ENCODE results near the gene MORN1.
A peak's percentile ranks its signal among the peaks of the same experiment; 100 is the strongest.

Gene MORN1

DNA sequence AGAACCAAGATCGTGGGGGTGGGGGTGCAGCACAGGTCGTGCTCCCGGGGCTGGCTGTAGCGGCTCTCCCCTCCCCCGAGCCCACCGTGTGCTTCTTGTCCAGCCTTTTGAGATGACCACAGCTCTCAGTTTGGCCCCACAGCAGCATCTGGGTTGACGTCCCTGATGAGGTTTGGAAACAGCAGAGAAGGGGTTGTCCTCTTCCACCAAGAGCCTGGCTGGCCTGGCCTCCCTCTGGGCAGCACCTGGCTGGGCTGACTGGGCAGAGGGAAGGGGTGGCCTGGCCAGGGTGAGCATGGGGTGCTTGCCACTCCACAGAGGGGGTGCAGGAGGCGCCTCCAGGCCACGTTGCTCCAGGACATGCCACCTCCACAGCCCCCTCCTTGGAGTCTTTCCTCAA lies 101.7 kb downstream of the MORN1 start:
- no peak for DNase-seq (ENCODE audit: low spot score)

DNA sequence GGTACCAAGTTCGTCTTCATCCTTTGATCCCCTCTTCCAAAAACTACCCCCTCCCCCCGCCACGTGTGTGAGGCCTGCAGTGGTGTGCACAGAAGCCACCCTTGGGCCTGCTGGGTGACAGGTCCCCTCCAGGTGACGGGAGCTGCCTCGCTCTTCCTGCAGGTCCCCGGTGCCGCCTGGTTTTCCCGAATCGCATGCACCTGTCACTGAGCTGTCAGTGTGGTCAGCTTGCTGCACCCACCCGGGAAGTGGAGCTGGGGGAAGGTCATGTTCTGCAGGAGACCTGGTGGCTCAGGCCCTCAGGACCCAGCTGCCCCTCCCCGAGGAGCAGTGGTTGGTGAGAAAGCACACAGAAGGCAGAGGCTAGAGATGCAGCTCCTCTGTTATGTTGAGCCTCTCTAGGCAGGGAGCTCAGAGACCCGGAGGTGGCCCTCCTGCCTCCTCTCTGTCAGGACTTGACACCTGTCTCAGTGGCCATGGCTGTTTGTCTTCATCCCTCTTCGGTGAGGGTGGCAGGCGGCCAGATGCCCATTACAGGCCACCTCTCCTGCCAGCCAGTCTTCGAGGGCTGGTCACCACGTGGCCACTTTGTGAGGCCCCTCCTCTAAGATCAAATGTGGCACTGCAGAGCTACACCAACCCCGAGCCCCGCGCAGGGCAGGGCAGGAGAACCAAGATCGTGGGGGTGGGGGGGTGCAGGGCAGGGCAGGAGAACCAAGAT lies 102.4 kb downstream of the MORN1 start:
- no peak for DNase-seq (ENCODE audit: low spot score)

DNA sequence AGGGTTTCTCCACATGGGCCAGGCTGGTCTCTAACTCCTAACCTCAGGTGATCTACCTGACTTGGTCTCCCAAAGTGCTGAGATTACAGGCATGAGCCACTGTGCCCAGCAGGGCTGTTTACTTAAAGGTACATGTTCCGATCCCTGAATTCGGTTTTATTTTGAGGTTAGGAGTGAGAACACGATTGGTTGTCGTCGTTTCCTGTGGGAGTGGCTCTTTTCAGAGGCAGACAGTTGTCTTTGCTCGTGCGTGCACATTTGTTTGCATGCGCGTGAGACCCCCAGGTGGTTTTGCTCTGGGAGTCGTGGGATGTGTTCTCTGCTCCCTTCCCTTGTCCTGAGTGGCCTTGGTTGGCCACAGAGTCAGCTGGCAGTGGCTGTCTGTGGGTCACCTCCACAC lies 103.0 kb downstream of the MORN1 start:
- DNase-seq (ENCODE audit: low spot score), result no peak

DNA sequence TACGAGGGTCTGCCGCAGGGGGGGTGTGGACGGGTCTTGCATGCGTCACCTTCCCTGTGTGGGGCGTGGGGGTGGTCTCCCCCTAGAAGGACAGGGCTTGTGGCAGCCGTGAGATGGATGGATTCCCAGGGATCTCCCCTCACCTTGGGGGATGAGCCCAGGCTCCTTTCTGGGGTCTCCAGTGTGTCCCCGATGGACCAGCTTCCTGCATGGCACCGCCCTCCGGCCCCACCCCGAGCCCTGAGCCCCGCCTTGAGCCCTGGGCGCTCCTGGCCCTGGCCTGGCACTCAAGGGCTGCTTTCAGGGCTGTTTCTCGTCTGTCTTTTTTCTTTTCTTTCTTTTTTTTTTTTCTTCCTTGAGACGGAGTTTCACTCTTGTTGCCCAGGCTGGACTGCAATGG lies 103.7 kb downstream of the MORN1 start:
- DNase-seq (ENCODE audit: low spot score), result no peak

DNA sequence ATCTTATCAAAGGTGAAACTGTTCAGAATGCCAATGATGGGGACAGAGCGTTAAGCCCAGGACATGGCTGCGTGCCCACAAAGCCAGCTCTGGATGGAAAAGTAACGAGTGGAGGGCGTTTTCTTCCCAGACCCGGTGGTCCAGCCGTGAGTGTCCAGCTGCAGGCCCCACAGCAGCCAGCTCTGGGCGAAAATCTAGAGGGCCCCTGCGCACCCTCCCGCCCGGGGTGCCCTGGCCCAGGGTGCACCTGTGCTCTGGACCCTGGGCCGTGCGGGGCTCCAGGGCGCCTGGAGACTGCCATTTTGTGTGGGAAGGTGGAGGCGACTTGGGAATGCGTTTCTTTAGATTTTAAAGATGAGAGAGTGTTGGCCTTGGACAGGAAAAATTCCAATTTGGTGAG lies 104.4 kb downstream of the MORN1 start:
- no peak for DNase-seq (ENCODE audit: low spot score)

DNA sequence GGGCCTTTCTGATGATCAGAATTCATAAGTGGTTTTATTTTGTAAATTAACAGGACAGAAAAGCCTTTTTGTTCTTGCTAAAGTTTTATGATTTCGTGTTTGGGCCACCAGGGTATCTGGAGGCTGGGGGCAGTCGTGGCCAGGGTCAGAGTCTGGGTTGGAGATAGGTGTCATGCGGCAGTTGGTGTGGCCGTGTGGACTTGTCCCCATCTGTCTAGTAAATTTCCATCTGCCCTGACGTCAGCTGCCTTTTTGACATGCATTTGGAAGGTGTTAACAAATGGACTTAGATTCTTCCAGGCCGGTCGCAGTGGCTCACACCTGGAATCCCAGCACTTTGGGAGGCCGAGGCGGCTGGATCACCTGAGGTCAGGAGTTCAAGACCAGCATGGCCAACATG lies 106.4 kb downstream of the MORN1 start:
- DNase-seq (ENCODE audit: low spot score), result no peak

DNA sequence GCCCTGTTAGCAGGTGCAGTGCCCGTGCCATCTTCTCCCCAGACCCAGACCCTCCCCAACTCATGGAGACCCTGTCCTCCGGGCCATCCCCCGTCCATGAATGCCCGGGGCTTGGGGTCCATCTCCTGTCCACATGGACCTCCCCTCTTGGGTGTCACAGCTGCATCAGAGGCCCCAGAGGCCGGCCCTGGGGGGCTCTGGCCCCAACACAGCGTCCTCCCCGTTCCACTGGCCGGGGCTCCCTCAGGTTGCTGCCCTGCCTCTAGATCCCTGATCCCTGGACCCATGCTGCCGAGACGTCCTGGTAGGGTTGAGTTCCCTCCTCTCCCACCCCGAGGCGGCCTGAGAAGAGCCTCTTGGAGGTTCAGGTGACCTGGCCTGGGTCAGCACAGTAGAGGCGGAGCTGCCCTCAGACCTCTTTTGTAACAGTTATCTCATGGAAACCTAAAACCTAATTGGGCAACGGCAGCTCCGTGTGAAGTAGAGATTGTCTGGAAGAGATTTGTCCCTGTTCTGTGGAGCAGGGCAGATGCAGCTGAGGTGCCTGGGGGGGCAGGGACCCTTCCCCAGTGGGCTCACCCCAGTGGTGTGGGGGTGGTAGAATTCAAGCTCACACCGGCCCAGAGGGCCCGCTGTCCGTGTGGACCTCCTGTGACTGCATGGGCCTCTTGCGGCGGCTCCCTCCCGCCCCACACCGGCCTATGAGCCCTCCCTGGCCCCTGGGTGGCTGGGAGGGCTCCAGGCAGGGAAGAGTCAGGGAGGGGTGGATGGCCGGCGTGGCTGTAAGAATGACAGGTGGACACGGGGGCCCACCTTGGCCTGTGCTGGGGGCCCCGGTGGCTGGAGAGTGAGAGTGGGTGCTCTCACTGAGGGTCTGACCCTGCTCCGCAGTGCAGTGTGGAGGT lies 107.1 kb downstream of the MORN1 start:
- DNase-seq (ENCODE audit: low spot score), result no peak

DNA sequence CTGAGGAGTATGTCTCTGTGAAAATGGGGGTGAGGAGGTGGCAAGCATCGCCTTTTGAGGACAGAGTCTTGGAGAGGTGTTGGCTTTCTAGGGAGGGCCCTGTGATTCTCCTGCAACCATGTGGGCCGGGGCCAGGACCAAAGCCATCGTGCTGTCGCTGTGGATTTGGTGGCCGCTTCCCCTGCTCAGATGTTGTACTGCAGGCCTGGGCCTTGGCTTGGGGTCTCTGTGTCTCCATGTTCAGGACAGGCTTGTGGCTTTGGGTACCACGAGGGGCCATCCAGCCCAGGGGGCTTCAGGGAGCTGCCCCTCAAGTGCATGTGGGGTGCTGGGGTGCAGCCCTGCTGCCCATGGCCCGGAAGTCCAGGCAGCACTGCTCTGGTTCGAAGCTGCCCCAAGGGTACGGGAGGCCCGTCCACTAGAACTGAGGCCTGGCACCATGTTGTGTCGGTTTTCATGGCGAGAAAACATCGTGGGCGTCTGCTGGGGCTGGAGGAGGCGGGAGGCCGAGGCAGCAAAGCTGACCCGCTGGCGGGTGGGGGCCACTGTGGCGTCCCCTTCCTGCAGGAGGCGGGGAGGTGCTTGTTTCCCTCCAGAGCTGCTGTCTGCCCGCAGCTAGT lies 107.9 kb downstream of the MORN1 start:
- DNase-seq (ENCODE audit: low spot score), result no peak

DNA sequence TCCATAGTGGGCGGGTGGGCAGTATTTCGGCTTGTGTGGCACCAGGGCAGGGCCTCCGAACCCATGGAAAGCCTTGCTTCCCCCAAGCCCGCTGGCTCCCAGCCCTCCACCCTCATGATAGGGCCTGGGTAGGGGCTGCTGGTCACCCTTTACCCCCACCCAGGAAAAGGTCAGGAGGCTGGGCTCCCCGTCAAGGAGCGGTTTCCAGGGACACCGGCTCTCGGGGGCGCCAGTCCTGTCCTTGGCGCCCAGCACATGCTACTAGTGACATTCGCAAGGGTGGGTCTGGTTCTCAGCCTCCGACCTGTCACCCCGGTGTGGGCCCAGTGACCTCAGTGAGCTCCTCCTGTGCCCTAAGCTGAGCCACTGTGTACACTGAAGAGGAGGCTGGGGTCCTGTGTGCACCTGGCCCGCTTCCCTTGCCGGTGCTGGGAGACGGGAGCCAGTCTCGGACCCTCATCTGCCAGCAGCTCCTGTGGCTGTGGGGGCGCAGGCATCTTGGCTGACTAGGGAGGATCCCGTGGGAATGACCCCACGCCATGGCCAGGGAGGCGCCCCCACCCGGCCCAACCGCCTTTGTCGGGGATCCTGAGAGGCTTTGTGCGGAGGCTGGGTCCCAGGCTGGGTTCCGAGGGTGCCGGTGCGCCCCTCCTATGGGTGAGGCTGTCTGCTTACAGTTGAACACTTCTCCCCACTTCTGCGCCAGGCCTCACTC lies 108.6 kb downstream of the MORN1 start:
- DNase-seq (ENCODE audit: low spot score), result no peak

DNA sequence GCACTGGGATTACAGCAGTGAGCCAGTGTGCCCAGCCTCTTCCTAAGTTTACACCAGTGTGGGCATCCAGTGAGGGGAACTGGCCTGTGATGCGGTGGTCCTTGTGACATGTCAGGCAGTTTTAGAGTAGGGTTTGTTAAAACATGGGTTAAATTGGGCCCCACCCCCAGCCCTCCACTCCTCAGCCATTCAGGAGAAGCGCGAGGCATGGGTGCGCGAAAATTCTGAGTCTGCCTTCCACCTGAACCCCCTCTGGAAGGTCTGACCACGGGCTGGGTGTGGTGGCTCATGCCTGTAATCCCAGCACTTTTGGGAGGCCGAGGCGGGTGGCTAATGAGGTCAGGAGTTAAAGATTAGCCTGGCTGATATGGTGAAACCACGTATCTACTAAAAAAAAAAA lies 111.5 kb downstream of the MORN1 start:
- no peak for DNase-seq (ENCODE audit: low spot score)

DNA sequence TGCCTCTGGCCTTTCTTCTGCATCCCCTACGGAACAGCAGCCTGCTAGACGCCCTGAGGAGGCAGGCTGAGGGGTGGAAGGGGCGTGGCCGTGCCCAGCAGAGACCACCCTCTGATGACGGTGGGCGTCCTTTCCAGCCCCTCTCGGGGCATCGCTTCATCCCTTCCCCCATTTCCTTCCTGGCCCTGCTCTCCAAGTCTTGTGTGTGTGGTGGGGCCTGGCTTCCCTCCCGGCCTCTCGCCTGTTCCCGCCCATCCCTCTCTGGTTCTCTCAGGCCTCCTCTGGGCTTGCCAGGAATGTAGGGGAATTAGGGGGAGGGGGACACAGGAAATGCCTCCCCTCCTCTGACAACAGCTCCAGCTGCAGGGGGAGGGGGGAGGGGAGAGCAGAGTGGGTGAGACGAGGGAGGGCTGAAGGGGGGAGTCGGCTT lies 112.1 kb downstream of the MORN1 start:
- DNase-seq (ENCODE audit: low spot score), result peak; percentile 88

DNA sequence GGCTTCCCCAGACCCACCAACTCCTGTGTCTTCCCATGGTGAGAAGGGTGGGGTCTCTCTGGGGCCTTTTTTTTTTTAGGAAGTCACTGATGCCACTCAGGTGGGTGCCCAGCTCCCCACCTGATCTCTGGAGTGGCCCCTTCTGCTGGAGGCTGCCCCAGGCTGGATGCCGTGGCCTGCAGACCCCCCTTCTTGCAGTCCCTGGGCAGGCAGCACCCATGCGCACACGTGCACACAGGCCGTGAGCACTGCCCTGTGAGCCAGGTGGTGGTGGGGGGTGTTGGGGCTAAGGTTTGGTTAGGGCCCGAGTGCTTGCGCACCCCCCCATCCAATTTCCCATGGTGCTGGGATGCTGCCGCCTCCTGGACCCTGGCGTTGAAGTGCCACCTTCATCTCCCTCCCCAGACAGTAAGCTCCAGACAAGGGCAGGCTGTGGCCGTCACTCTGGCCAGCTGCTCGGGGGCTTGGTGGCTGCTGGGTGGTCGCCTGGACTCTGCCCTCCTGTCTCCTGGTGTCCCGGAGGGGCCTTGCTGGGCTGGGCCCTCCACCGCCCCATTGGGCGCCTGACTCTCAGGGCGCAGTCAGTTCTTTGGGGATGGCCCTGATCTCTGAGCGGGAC lies 112.7 kb downstream of the MORN1 start:
- DNase-seq (ENCODE audit: low spot score), result no peak

DNA sequence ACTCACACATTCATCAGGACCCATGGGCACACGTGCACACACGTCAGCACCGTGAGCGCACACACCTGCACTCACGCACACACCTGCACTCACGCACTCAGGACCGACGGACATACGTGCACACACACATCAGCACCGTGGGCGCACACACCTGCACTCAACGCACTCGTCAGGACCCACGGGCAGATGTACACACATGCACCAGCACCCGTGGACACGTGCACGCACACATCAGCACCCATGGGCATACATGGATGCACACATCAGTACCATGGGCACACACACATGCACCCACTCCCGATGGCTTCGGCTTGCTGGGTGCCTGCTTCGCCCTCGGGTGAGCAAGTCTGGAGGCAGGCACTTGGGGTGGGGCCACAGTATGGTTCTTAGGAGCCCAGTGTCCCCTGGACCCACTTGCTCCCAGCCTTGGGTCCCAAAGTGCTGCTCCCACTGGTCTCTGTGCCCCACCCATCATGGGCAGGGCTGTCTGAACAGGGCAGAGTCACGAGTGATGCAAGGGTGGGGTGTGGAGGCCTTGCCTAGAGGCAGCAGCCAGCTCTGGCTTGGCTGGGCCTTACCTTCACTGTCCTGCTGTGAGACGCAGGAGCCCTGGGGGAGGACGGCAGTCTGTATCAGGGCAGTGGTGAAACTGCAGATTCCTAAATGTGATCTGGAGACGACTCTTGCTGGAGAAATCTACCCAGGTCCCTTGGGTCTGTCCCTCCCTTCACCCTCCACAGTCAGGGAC lies 113.4 kb downstream of the MORN1 start:
- DNase-seq (ENCODE audit: low spot score), result no peak

DNA sequence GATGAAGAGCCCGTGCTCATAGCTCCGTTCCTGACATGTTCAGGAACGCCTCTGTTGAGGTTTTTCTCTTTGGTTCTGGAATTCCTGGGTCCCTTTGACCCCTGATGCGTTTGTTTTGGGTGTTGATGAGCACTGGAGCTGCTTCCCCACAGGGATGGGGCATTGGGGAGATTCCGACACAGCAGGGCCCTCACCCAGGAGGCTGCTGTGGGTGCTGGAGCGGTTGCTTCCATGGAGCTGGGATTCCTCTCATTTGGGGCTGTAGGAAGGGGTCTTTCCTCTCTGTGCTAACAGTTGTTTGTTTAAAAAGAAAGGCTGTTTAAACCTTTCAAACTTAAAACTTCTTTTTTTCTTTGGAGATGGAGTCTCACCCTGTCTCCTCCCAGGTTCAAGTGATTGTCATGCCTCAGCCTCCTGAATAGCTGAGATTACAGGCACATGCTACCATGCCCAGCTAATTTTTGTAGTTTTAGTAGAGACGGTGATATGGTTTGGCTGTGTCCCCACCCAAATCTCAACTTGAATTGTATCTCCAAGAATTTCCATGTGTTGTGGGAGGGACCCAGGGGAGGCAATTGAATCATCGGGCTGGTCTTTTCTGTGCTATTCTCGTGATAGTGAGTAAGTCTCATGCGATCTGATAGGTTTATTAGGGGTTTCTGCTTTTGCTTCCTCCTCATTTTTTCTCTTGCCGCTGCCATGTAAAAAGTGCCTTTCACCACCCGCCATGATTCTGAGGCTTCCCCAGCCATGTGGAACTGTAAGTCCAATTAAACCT lies 114.4 kb downstream of the MORN1 start:
- DNase-seq (ENCODE audit: low spot score), result no peak

DNA sequence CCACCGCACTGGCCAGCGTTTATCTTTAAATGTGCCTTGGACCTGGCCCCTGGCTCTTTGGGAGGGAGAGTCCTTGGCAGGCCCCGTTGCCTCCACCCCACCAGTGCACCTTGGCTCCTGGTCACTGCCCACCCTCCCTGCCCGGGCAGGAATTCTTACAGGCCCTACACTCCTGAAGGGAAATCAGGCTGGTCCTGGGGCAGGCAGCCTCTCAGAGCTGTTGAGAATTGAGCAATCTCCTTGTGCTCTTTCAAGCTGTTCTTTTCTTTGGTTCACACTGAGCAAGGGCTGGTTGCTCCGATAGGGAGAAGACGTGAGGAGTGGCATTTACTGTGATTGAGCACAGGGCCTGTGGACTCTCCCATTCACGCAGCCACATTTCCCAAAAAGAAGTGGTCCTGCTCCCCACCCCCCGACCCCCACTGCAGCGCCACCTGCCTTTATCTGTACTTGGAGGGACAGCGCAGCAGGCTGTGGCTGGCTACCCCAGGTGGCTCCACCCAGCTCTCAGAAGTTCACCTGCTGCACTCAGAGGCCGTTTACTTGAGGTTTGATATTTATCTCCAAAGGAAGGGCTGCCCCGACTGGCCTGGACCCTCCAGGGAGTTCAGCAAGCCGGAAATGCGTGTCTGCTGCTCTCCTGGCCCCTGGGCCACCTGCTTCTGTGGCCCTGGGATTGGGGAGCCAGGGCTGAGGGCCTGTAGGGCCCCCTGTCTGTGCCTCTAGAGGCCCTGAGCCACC lies 115.4 kb downstream of the MORN1 start:
- DNase-seq (ENCODE audit: low spot score), result no peak

DNA sequence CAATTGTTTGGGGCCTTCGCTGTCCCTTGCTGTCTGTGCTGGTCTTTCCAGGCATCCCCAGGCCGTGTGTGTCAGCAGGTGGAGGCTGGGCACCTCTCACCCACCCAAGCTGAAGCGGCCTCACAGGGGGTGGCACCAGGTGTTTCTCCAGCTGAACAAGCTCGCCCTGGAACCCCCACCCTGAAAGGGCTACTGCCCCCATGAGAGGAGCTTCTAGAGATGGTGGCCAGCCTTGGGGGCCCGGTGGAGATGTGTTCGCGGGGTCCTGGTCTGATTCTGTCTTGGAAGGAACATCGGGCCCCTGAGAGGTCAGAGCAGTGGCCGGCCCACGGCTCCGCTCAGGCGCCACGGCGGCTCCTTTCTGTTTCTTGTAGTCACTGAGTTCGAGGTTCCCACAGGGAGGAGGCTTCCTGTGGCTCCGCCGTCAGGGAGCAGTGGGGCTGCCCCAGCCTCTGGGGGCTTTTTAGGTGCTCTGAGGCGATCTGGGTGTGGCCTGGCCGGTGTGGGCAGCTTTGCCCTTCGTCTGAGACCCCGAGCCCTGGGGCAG lies 116.4 kb downstream of the MORN1 start:
- DNase-seq (ENCODE audit: low spot score), result no peak

DNA sequence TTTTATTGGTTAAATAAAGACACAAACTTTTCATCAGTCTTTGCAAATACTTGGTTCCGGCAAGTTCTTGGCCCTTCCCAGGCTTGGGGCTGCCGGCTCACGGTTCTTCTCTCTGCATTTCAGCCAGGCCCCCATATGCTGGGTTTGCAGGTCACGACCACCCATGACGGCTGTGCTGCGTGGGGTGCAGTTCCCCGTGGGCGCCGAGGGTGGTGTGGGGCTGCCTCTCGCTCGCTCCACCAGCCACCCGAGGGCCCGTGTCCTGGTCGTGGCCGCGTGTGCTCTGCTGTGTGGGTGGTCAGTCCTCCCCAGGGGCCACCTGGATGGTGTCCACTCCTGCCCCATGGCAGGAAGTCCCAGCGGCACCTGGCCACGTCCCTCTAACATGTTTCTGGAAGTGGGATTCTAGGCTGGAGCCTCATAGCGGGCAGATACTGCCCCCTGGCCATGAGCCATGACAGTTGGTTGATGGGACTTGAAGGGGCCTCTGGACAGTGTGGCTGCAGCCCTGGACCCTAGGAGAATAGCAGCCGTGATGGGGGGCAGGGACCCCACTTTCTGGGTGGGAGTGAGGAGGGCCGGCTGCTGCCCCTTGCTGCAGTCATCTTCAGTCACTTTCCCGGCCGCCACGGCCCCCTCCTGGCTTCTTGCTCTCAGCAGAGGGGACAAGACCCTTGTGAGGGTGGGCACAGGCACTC lies 117.0 kb downstream of the MORN1 start:
- DNase-seq (ENCODE audit: low spot score), result no peak

DNA sequence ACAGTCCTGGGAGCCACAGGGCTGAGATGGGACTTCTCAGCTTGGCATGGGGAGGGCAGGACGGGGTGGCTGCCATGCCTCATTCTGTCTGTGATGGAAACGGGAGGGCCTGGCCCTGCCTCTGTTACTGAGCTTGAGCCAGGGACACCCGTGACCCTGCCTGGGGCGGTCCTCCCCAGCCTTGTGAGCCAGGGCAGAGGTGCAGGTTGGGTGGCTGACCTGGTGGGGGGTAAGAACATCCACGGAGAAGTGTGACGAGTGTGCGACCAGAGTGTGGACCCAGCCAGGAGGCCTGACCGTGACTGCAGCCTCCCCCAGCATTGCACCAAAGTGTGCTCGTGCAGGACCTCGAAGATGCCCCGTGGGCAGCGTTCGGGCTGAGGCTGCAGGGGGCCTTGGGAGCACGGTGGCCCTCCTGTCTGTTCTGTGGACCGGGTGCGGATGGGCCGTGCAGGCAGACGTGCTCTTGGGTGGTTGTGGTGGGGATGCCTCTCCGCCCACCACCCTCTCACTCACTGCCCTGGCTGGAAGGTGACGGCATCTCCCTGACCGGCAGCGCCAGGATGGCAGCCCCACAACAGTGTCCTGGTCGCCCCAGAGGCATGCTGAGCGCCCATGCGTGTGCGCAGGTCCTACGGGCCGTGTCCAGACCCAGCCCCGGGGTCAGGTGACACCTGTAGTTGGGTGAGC lies 117.8 kb downstream of the MORN1 start:
- DNase-seq (ENCODE audit: low spot score), result no peak
